Measurements from ENCODE around the gene NLRC5. TPM values are rescaled to one million over a fixed set of nuclear protein-coding genes. Genes with fewer than 3 reads are reported as not detected.

Gene NLRC5
- total RNA-seq, 4 donors from 2014 or later, result 20.6 to 189 (median 43.2) TPM

DNA sequence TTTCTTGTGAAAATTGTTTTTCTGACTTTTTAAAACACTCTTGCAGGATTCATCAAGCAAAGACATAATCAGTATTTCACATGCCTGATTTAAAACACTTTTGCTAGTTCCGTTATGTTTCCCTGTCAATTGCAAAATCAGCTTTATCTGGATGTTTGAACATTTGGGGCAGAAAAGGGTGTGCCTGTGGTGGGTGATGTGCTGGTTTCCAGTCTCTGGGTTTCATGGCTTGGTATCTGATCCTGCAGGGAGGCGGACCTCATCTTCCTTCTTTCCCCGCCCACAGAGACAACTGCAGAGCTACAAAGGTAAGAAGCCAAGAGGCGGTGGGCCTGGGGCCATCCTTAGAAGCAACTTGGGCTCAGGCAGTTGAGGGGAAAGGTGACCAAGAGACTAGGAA, 41.8 kb downstream of the NLRC5 start:
- ATAC-seq (ENCODE audit: low FRiP score), result no peak
- TF ChIP-seq, protein P1, sequence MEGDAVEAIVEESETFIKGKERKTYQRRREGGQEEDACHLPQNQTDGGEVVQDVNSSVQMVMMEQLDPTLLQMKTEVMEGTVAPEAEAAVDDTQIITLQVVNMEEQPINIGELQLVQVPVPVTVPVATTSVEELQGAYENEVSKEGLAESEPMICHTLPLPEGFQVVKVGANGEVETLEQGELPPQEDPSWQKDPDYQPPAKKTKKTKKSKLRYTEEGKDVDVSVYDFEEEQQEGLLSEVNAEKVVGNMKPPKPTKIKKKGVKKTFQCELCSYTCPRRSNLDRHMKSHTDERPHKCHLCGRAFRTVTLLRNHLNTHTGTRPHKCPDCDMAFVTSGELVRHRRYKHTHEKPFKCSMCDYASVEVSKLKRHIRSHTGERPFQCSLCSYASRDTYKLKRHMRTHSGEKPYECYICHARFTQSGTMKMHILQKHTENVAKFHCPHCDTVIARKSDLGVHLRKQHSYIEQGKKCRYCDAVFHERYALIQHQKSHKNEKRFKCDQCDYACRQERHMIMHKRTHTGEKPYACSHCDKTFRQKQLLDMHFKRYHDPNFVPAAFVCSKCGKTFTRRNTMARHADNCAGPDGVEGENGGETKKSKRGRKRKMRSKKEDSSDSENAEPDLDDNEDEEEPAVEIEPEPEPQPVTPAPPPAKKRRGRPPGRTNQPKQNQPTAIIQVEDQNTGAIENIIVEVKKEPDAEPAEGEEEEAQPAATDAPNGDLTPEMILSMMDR (IDR thresholded peaks at IDR 0.05), result no peak
- no peak for DNase-seq (ENCODE audit: low spot score)

DNA sequence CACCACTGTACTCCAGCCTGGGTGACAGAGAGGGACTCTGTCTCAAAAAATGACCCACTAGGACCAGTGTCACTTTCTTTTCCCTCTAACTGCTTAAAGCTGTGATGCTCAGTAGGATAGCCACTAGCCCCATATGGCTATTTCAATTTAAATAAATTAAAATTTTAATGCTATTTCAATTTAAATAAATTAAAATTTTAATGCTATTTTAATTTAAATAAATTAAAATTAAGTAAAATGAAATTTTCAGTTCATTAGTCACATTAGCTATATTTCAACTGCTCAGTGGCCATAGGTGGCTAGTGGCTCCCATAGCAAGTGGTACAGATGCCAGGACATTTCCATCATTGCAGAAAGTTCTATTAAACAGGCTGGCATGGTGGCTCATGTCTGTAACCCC, 43.0 kb downstream of the NLRC5 start:
- TF ChIP-seq, protein P1 (IDR thresholded peaks at IDR 0.05), result no peak
- DNase-seq (ENCODE audit: low spot score) (no peak), ATAC-seq (ENCODE audit: low FRiP score) (no peak)

DNA sequence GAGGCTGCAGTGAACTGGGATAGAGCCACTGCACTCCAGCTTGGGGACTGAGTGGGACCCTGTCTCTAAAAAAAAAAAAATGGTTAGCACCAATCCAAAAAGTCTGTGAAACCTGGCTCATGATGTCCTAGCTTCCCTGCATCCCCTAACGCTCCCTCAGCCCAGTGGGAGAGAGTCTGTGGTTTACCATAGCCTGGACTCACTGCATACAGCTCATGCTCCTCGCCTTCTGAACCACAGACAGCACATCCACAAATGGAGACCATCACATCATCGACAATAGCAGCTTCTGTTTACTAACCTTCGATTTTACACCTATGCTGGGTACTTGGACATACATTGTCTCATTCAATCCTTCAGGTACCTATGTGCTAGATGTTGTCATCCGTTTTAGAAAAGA, 43.6 kb downstream of the NLRC5 start:
- TF ChIP-seq, protein P1 (IDR thresholded peaks at IDR 0.05), result no peak
- ATAC-seq (ENCODE audit: low FRiP score) (no peak), DNase-seq (ENCODE audit: low spot score) (no peak)

DNA sequence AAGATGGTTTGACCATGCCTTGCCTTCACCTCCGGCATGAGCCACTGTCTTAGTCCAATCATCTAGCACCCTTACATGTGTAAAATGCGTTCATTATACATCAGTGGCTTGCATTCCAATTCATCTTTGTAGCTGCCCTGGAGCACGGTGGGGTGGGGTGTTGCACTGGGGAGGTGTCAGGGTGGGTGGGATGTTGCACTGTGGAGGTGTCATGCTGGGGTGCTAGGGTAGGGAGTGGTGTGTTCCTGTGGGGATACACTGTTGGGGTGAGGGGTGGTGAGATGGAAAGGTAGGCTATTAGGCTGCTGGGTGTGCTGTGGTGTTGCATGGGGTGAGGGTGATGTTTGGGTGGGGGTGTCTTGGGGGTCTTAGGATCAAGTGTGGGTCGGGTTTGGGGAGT, 47.0 kb downstream of the NLRC5 start:
- TF ChIP-seq, protein P1 (IDR thresholded peaks at IDR 0.05), result no peak
- no peak for DNase-seq (ENCODE audit: low spot score)
- no peak for ATAC-seq (ENCODE audit: low FRiP score)

DNA sequence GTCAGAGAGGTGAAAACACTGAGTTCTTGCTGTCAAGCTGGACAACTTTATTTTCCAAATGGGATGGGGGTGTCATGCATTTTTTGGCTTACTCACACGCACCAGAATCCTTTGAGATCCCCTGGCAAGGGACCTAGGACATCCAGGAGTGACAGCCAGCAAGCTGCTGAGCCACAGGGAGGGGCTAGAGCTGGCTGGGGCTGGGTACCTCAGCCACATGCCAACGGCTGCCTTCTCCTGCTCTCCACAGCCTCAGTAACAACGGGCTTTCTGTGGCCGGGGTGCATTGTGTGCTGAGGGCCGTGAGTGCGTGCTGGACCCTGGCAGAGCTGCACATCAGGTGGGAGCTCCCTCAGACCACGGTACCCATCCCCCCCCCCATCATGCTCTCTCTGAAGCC, 47.6 kb downstream of the NLRC5 start:
- ATAC-seq (ENCODE audit: low FRiP score), result no peak
- TF ChIP-seq, protein P1 (IDR thresholded peaks at IDR 0.05), result no peak

DNA sequence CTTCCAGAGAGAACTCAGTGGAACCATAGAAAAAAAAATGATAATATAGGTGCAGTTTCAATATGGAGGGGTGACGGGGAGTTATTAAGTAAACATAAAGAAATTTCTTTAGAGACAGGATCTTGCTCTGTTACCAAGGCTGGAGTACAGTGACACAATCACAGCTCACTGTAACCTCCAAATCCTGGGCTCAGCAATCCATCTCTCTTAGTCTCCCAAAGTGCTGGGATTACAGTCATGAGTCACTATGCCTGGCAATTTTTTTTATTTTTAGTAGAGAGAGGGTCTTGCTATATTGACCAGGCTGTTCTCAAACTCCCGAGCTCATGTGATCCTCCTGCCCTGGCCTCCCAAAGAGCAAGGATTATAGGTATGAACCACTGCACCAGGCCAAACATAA, 48.8 kb downstream of the NLRC5 start:
- DNase-seq (ENCODE audit: low spot score) (no peak), ATAC-seq (ENCODE audit: low FRiP score) (no peak)
- TF ChIP-seq, protein P1 (IDR thresholded peaks at IDR 0.05), result no peak

More for the DNA sequence above, 47.6 kb downstream of the NLRC5 start:
- DNase-seq (ENCODE audit: low spot score), result no peak

DNA sequence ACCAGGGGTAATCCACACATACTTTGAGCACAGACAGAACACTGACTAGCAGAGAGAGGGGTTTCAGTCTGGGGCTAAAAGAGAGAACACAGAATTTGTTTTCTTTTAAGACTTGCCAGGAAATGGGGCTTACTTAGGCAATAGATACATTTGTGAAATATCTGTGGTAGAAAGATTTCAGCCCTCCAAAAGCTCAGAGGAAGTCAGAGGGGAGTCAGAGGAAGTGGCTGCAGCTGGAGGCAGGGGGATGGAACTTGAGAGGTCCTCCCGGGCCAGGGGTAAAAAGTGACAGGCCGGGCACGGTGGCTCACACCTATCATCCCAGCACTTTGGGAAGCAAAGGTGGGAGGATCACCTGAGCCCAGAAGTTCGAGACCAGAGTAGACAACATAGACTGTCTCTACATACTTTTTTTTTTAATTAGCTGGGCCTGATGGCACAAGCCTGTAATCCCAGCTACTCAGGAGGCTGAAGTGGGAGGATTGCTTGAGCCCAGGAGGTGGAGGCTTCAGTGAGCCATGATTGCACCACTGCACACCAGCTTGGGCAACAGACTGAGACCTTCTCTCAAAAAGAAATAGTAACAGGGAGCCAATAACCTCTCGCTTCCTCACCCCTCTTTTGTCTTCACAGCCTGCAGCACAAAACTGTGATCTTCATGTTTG, 49.9 kb downstream of the NLRC5 start:
- no peak for DNase-seq (ENCODE audit: low spot score)
- no peak for ATAC-seq (ENCODE audit: low FRiP score)
- TF ChIP-seq, protein P1 (IDR thresholded peaks at IDR 0.05), result no peak

Data from omental fat pad (tissue), 4 donors.